Thoracic aorta (tissue), 2 donors: ENCODE results near the gene HES2. TPM values are rescaled to one million over a fixed set of nuclear protein-coding genes. Genes with fewer than 3 reads are reported as not detected.

ENCODE experiments used
- ATAC-seq: fragments of 150-250 bp; one replicate; pipeline ENCODE4 v1.8.0; 2017; ENCODE audit warnings: low read depth; ENCODE audit not compliant: insufficient number of reproducible peaks, low FRiP score
- DNase-seq: peaks from one replicate; pipeline ENCODE4 v3.0.0-alpha.2; 2020; ENCODE audit warnings: low spot score
- H3K27ac ChIP-seq, 2 donors: fragments of 200-600 bp; sonication (generic); 1 replicate in 1 of 2; 2 replicates in 1 of 2; pipeline ENCODE4 v1.5.1; 2016; ENCODE audit warnings: mild to moderate bottlenecking in 2 of 2, moderate library complexity in 2 of 2
- H3K27me3 ChIP-seq: fragments of 200-600 bp; sonication (generic); replicated peaks from 2 replicates; pipeline ENCODE4 v1.6.0; 2016; ENCODE audit warnings: mild to moderate bottlenecking; ENCODE audit not compliant: insufficient read depth
- H3K36me3 ChIP-seq: fragments of 200-600 bp; sonication (generic); one replicate; pipeline ENCODE4 v1.5.1; 2016
- H3K4me1 ChIP-seq, 2 donors: fragments of 200-600 bp; sonication (generic); 1 replicate in 1 of 2; 2 replicates in 1 of 2; pipeline versions ENCODE4 v1.5.1 to v1.6.0; 2016; ENCODE audit warnings: low read depth in 2 of 2, mild to moderate bottlenecking in 1 of 2; ENCODE audit not compliant: control insufficient read depth in 1 of 2
- H3K4me3 ChIP-seq: fragments of 200-600 bp; sonication (generic); 2 replicates; pipeline ENCODE4 v1.5.1; 2016; ENCODE audit warnings: mild to moderate bottlenecking
- H3K9me3 ChIP-seq: fragments of 200-600 bp; sonication (generic); 2 replicates; pipeline ENCODE4 v1.5.1; 2016
- CTCF ChIP-seq: fragments of 200-600 bp; sonication (generic); IDR thresholded peaks from one replicate; pipeline ENCODE4 v1.5.1; 2019; ENCODE audit warnings: antibody characterized with exemption
- total RNA-seq, 2 donors: library from RNA; depleted of rRNA; stranded (reverse); fragments of >200 nt; gene quantifications; one replicate each; pipeline versions ENCODE4 v1.1.0 to v1.2.3, GENCODE V29; 2016

HES2 gene
- total RNA-seq, 2 donors from 2014 or later, result not detected

GRCh38 chr1:6424619-6425593, 5.2 kb upstream of the HES2 start, which contains the start of gene ESPN:
Gene ESPN, plus strand, starts transcription at chr1:6424776. Its CDS starts 180 bp downstream, at chr1:6424956.
- Histone ChIP-seq H3K9me3 (no peaks in the 10 kb centered on the region), H3K27ac (no peak within 1 kb of the TSS), H3K36me3 (no peaks in the 10 kb centered on the region), H3K27me3 (peaks cover 24% of the 10 kb centered on the region), H3K4me3 (peak within 1 kb of the TSS; percentile 45), H3K4me1 (peaks cover 10 to 36% of the 10 kb centered on the region in 2 donors)
- DNase-seq (no peak), ATAC-seq (no peak)
- no peak for TF ChIP-seq CTCF

DNA sequence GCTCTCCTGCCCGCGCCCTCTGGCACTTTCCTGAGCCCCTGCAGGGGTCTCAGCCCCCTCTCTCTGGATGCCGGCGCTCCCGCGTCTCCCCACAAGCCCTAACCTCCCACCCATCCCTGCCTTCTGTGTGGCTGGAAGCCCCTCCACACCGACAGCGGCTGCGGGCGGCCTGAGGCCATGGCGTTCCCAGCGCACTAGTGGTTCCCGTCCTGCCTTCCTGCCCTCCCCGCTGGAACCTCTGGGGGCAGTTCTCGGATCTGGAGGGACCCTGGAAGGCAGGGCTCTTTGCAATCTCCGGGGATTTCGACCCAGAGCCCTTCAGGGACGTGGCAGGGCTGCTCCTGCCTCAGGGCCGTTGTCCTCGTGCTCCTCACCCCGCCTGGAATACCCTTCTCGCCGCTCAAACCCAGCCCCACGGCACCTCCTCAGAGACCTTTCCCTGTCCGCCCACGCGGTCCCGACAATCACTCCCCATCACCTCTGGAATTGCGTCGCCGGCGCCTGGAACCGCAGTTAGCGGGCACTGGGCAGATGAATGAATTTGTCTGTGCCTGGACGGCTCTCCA, 4.4 kb upstream of the HES2 start:
- H3K27me3 ChIP-seq, result peaks cover 24% of the 10 kb centered on the region

DNA sequence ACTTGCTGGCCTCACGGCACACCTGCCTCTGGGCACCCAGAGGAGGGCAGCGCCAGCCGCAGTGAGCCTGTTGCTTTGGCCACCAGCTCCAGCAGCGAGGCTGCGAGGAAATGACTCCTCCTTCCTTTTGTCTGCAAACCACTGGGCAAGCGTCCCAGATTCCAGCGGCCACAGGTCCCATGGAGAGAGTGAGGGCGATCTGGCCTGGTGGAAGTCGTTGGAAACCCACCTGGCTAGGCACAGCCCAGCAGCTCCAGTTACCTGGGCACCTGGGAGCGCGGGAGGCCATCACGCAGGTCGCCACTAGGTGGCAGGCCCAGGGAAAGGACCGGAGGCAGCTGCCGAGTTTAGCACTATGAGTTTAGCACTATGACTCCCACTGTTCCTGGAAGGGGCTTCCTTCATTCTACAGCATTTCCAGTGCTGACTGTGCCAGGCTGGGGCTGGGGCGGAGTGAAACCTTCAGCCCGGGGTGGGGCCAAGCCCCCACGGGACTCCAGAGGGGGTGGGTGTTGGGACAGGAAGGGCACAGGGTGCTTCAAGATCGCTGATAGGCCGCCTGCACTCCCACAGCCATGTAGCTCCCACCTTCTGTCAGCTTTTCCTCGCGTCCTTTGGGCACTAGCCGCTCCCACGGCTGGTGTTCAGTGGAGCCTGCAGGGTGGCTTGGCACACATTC, 3.7 kb upstream of the HES2 start:
- H3K36me3 ChIP-seq, result no peaks in the 10 kb centered on the region
- H3K9me3 ChIP-seq, result no peaks in the 10 kb centered on the region
- ATAC-seq (no peak), DNase-seq (no peak)
- H3K4me1 ChIP-seq, result peaks cover 21 to 49% of the 10 kb centered on the region in 2 donors
- no peak overlapping the region for H3K27ac ChIP-seq
- H3K4me3 ChIP-seq, result peak overlapping the region; percentile 45
- peaks cover 24% of the 10 kb centered on the region for H3K27me3 ChIP-seq
- peak; percentile 24 for TF ChIP-seq CTCF

More for the DNA sequence above, 4.4 kb upstream of the HES2 start:
- ATAC-seq (no peak), DNase-seq (no peak)
- no peak for TF ChIP-seq CTCF
- Histone ChIP-seq H3K4me3 (peak overlapping the region; percentile 45), H3K27ac (no peak overlapping the region), H3K36me3 (no peaks in the 10 kb centered on the region), H3K4me1 (peaks cover 18 to 44% of the 10 kb centered on the region in 2 donors), H3K9me3 (no peaks in the 10 kb centered on the region)

- H3K4me1 ChIP-seq, result peaks cover 21 to 49% of the 10 kb centered on the region in 2 donors
- no peak overlapping the region for H3K4me3 ChIP-seq
- peaks cover 24% of the 10 kb centered on the region for H3K27me3 ChIP-seq
- DNase-seq (no peak), ATAC-seq (no peak)
- H3K36me3 ChIP-seq, result no peaks in the 10 kb centered on the region
- no peaks in the 10 kb centered on the region for H3K9me3 ChIP-seq
- H3K27ac ChIP-seq, result no peak overlapping the region
- no peak for TF ChIP-seq CTCF
Measured at GRCh38 chr1:6421266-6421665, 1.5 kb upstream of the HES2 start.
